Kidney (tissue), 14 donors: ENCODE data around the gene EMC1. TPM values are rescaled to one million over a fixed set of nuclear protein-coding genes. Genes with fewer than 3 reads are reported as not detected.
A peak's percentile ranks its signal among the peaks of the same experiment; 100 is the strongest.
"Not testable (repeated sequence)": the region's sequence is repeated elsewhere in the genome, so short reads cannot be mapped to it uniquely, and the experiment has no call there.

ENCODE experiments used
- DNase-seq, 5 donors: peaks; one replicate each; pipeline ENCODE4 v3.0.0-alpha.2; 2013 to 2020
- FAIRE-seq: peaks from 2 replicates; lab custom pipeline; 2012; peaks lifted over from hg19 to GRCh38; lab: Jason Lieb, UNC
- H3K27ac ChIP-seq, 2 donors: one replicate each; pipeline ENCODE4 v1.7.0; 2013; ENCODE audit warnings: low read depth in 2 of 2, low read length in 2 of 2, inconsistent platforms in 1 of 2
- H3K27me3 ChIP-seq: one replicate; pipeline ENCODE4 v1.7.1; 2013; ENCODE audit warnings: low read length, inconsistent platforms; ENCODE audit not compliant: control insufficient read depth, insufficient read depth
- H3K36me3 ChIP-seq, 3 donors: one replicate each; pipeline versions ENCODE4 v1.7.0 to v1.7.1; 2013; ENCODE audit warnings: low read length in 3 of 3, control low read depth in 1 of 3, inconsistent platforms in 1 of 3; ENCODE audit not compliant: insufficient read depth in 3 of 3, control insufficient read depth in 2 of 3
- H3K4me1 ChIP-seq, 3 donors: one replicate each; pipeline versions ENCODE4 v1.7.0 to v1.7.1; 2013; ENCODE audit warnings: low read length in 3 of 3, inconsistent platforms in 1 of 3, low read depth in 1 of 3; ENCODE audit not compliant: control insufficient read depth in 2 of 3, insufficient read depth in 2 of 3
- H3K4me3 ChIP-seq, 3 donors: one replicate each; pipeline versions ENCODE4 v1.7.0 to v1.8.1; 2013; ENCODE audit warnings: low read length in 3 of 3, control low read depth in 1 of 3, inconsistent platforms in 1 of 3
- H3K9ac ChIP-seq, 3 donors: one replicate each; pipeline versions ENCODE4 v1.7.0 to v1.7.1; 2013; ENCODE audit warnings: low read length in 3 of 3, control low read depth in 1 of 3, inconsistent platforms in 1 of 3
- H3K9me3 ChIP-seq, 3 donors: one replicate each; pipeline versions ENCODE4 v1.7.0 to v1.7.1; 2013; ENCODE audit warnings: low read length in 3 of 3, control low read depth in 1 of 3, inconsistent platforms in 1 of 3; ENCODE audit not compliant: control insufficient read depth in 2 of 3, insufficient read depth in 1 of 3
- intact Hi-C: fragments of 100-400 bp; cut with DNase I; formaldehyde crosslinking; loops from one replicate; pipeline ENCODE4 v1.11.1; 2022
- polyA plus RNA-seq: library from polyadenylated mRNA; stranded (reverse); fragments of 350-450 nt; fragmentation: Illumina TruSeq; extraction: RNeasy Lipid Tissue Mini Kit (QIAGEN cat#74804); gene quantifications from one replicate; pipeline ENCODE4 v1.2.3, GENCODE V29; 2014; ENCODE audit warnings: low read depth, low replicate concordance; ENCODE audit not compliant: insufficient read depth
- total RNA-seq: library from RNA; stranded (reverse); fragmentation: NEBNext Ultra II Directional; extraction: Animal tissue kit (Norgen Biotek cat#: 25700); gene quantifications from one replicate; pipeline ENCODE4 v1.2.1, GENCODE V29; 2021
- TF ChIP-seq, protein P1 (sequence below): IDR thresholded peaks from 3 replicates; pipeline ENCODE4 v1.5.1; 2012; ENCODE audit warnings: mild to moderate bottlenecking, moderate library complexity, borderline replicate concordance; ENCODE audit not compliant: insufficient read depth; ENCODE audit errors: extremely low read depth
- donor health status: control.
- donor health status: control.
- donor health status: control.
- donor health status: control.
- donor health status: control.
- donor health status: DM: yes; HTN: yes; CAD: no.
- donor health status: Normal renal cell carcinoma (clear cell type).

The EMC1 gene
- total and polyA plus RNA-seq, 2 donors from 2014 or later: 14.7 to 42.0 TPM

- TF ChIP-seq, protein P1, sequence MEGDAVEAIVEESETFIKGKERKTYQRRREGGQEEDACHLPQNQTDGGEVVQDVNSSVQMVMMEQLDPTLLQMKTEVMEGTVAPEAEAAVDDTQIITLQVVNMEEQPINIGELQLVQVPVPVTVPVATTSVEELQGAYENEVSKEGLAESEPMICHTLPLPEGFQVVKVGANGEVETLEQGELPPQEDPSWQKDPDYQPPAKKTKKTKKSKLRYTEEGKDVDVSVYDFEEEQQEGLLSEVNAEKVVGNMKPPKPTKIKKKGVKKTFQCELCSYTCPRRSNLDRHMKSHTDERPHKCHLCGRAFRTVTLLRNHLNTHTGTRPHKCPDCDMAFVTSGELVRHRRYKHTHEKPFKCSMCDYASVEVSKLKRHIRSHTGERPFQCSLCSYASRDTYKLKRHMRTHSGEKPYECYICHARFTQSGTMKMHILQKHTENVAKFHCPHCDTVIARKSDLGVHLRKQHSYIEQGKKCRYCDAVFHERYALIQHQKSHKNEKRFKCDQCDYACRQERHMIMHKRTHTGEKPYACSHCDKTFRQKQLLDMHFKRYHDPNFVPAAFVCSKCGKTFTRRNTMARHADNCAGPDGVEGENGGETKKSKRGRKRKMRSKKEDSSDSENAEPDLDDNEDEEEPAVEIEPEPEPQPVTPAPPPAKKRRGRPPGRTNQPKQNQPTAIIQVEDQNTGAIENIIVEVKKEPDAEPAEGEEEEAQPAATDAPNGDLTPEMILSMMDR: no peak
Observed at GRCh38 chr1:19289244-19289643, 37.9 kb upstream of the EMC1 start.

GRCh38 chr1:19288324-19289241, 37.3 kb upstream of the EMC1 start, which contains the start of gene AKR7A3:
Gene AKR7A3 (minus strand): TSS chr1:19288770. CDS start chr1:19288709, 61 bp downstream.
- H3K4me1 ChIP-seq, H3K36me3 ChIP-seq, FAIRE-seq, H3K27me3 ChIP-seq, H3K9me3 ChIP-seq, intact Hi-C loops: not testable (repeated sequence)
- peak; percentile 43 to 81 (median 60) for DNase-seq
- Histone ChIP-seq H3K27ac (peak within 1 kb of the TSS; percentile 70 to 81), H3K4me3 (peak within 1 kb of the TSS in 2 of 3 donors; percentile 62 to 78), H3K9ac (peak within 1 kb of the TSS in 2 of 3 donors; percentile 41 to 65)

More at GRCh38 chr1:19289244-19289643, 37.9 kb upstream of the EMC1 start:
- peak overlapping the region; percentile 67 to 70 for H3K27ac ChIP-seq
- no peaks in the 10 kb centered on the region for H3K27me3 ChIP-seq
- H3K4me1 ChIP-seq: peaks cover 0 to 4% (median 3%) of the 10 kb centered on the region in 3 donors
- peaks cover 0 to under 1% (median under 1%) of the 10 kb centered on the region in 3 donors for H3K9me3 ChIP-seq
- no peaks in the 10 kb centered on the region for H3K36me3 ChIP-seq
- peak overlapping the region in 2 of 3 donors; percentile 62 to 78 for H3K4me3 ChIP-seq
- FAIRE-seq (no peak), DNase-seq (no peak)
- H3K9ac ChIP-seq: peak overlapping the region in 1 of 3 donors; percentile 56
- intact Hi-C loops: no loop called here

DNA sequence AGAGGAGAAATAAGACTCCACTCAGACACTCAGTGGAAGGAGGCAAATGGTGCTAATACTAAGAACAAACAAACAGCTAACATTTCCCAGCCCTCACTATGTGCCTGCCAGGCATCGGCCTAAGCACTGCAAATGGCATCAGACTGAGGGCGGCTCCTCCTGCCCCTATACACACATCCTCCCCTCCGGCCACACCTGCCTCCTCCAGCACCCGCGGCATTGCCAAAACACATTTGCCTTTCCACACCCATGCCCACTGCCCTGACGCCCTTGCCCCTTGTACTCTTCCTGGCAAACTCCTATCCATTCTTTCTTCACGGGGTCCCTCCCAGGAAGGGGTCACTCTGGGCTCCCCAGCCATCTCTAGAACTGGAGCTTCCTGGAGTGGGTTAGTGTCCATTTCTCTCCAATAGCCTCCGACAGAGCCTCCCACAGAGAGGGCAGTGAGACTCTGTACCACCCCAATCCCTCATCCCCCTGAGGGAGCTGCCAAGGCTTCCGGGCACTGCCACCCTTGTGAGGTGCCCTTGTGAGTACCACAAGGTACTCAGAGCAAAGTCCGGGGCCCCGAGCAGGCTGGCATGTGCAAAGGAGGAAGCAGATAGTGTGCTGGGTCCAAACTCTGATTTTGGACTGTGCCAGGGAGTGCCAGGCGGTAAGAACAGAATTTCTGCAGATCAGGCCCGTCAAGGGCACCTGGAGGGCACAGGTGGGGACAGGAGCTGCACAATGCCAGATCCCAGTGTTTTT, 36.3 kb upstream of the EMC1 start:
- Histone ChIP-seq H3K27me3 (no peaks in the 10 kb centered on the region), H3K9me3 (no peaks in the 10 kb centered on the region), H3K4me1 (peaks cover 0 to 4% (median 3%) of the 10 kb centered on the region in 3 donors), H3K9ac (peak overlapping the region in 1 of 3 donors; percentile 65), H3K4me3 (peak overlapping the region in 2 of 3 donors; percentile 62 to 67), H3K27ac (peak overlapping the region; percentile 40 to 81), H3K36me3 (peaks cover 0 to 5% (median 3%) of the 10 kb centered on the region in 3 donors)
- TF ChIP-seq, protein P1: no peak
- intact Hi-C loops: no loop called here
- DNase-seq (no peak), FAIRE-seq (no peak)

- H3K9ac ChIP-seq, FAIRE-seq, H3K9me3 ChIP-seq, H3K4me3 ChIP-seq, DNase-seq, intact Hi-C loops, H3K27ac ChIP-seq, H3K36me3 ChIP-seq, H3K4me1 ChIP-seq, H3K27me3 ChIP-seq: not testable (repeated sequence)
Observed at GRCh38 chr1:19285807-19286206, 34.5 kb upstream of the EMC1 start.

DNA sequence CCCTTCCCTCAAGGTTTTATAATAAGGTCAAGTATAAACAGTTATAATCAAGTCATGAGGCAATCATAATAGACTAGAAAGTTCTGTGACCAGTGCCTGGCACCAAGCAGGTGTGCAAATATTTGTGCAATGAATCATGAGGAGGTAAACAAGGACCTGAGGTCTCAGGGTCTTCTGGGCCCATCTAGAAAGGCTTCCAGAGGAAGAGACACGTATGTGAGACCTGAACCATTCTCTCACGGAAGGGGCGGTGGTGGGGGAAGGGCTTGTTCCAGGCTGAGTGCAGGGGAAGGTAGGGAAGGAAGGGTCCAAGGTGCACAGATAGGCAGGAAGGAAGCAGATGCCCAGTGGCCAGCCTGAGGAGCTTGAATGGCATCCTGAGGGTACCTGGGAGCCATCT, 34.0 kb upstream of the EMC1 start:
- H3K36me3 ChIP-seq, FAIRE-seq, H3K4me1 ChIP-seq, H3K27me3 ChIP-seq, H3K9me3 ChIP-seq, H3K27ac ChIP-seq, H3K9ac ChIP-seq, DNase-seq, intact Hi-C loops, H3K4me3 ChIP-seq: not testable (repeated sequence)
